Ishikawa (cell line): ENCODE data around the gene ASCC1.

Source experiments
- EP300 ChIP-seq: IDR thresholded peaks from 2 replicates; pipeline ENCODE4 v1.6.1; 2012; ENCODE audit warnings: borderline replicate concordance
- TF ChIP-seq, protein P1 (sequence below): IDR thresholded peaks from 2 replicates; pipeline ENCODE4 v1.6.1; 2012; ENCODE audit warnings: low read depth, mild to moderate bottlenecking

DNA sequence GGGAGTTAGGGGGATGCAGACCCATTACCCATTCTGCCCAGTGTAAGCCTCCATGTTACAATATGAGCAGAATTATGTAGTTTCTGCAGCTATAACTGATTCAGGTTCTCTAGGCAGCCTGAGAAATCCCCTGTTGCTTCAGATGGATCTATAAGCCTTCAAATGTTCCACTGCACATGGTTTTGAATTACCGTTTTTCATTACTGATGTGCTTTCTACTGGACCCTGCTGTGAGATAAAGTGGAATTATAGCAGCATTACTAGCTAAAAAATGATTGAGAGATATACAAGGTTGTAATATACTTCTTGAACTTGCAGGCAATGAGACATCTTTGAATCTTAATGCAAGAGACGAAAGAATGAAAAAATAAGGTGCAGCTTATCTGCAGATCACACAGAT lies 38.6 kb downstream of the ASCC1 start:
- no peak for TF ChIP-seq EP300
- TF ChIP-seq, protein P1, sequence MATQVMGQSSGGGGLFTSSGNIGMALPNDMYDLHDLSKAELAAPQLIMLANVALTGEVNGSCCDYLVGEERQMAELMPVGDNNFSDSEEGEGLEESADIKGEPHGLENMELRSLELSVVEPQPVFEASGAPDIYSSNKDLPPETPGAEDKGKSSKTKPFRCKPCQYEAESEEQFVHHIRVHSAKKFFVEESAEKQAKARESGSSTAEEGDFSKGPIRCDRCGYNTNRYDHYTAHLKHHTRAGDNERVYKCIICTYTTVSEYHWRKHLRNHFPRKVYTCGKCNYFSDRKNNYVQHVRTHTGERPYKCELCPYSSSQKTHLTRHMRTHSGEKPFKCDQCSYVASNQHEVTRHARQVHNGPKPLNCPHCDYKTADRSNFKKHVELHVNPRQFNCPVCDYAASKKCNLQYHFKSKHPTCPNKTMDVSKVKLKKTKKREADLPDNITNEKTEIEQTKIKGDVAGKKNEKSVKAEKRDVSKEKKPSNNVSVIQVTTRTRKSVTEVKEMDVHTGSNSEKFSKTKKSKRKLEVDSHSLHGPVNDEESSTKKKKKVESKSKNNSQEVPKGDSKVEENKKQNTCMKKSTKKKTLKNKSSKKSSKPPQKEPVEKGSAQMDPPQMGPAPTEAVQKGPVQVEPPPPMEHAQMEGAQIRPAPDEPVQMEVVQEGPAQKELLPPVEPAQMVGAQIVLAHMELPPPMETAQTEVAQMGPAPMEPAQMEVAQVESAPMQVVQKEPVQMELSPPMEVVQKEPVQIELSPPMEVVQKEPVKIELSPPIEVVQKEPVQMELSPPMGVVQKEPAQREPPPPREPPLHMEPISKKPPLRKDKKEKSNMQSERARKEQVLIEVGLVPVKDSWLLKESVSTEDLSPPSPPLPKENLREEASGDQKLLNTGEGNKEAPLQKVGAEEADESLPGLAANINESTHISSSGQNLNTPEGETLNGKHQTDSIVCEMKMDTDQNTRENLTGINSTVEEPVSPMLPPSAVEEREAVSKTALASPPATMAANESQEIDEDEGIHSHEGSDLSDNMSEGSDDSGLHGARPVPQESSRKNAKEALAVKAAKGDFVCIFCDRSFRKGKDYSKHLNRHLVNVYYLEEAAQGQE, result no peak
